Muscle layer of colon (tissue), 2 donors: ENCODE results near the gene IPCEF1.
"Not testable (repeated sequence)": the region's sequence is repeated elsewhere in the genome, so short reads cannot be mapped to it uniquely, and the experiment has no call there.

ENCODE experiments used
- H3K27ac ChIP-seq: one replicate; pipeline ENCODE4 v1.7.0; 2013; ENCODE audit warnings: low read depth, mild to moderate bottlenecking, low read length, moderate library complexity
- H3K27me3 ChIP-seq, 2 donors: one replicate each; pipeline ENCODE4 v1.7.0; 2013; ENCODE audit warnings: low read length in 2 of 2, mild to moderate bottlenecking in 2 of 2; ENCODE audit not compliant: insufficient read depth in 2 of 2, control insufficient read depth in 1 of 2
- H3K36me3 ChIP-seq: one replicate; pipeline ENCODE4 v1.7.0; 2013; ENCODE audit warnings: mild to moderate bottlenecking, low read length; ENCODE audit not compliant: insufficient read depth
- H3K4me1 ChIP-seq: one replicate; pipeline ENCODE4 v1.7.0; 2013; ENCODE audit warnings: mild to moderate bottlenecking, low read length; ENCODE audit not compliant: insufficient read depth
- H3K4me3 ChIP-seq, 2 donors: one replicate each; pipeline ENCODE4 v1.7.0; 2013; ENCODE audit warnings: low read length in 2 of 2, low read depth in 1 of 2, mild to moderate bottlenecking in 1 of 2, moderate library complexity in 1 of 2
- H3K9ac ChIP-seq: one replicate; pipeline ENCODE4 v1.7.0; 2013; ENCODE audit warnings: low read length
- H3K9me3 ChIP-seq: one replicate; pipeline ENCODE4 v1.7.0; 2013; ENCODE audit warnings: mild to moderate bottlenecking, low read length
- donor health status: abdominal sarcoma.
- donor health status: Adenocarcinoma of cecum.

The IPCEF1 gene

GRCh38 chr6:154252678-154253077, 103.9 kb downstream of the IPCEF1 start:
- H3K4me1 ChIP-seq = no peaks in the 10 kb centered on the region
- no peak overlapping the region for H3K4me3 ChIP-seq
- H3K9me3 ChIP-seq = no peaks in the 10 kb centered on the region
- H3K36me3 ChIP-seq = no peaks in the 10 kb centered on the region
- H3K27me3 ChIP-seq = no peaks in the 10 kb centered on the region
- no peak overlapping the region for H3K27ac ChIP-seq
- no peak overlapping the region for H3K9ac ChIP-seq

GRCh38 chr6:154251116-154251515, 105.5 kb downstream of the IPCEF1 start:
- Histone ChIP-seq H3K9ac (no peak overlapping the region), H3K4me3 (no peak overlapping the region), H3K4me1 (no peaks in the 10 kb centered on the region), H3K27ac (no peak overlapping the region), H3K27me3 (no peaks in the 10 kb centered on the region), H3K9me3 (no peaks in the 10 kb centered on the region), H3K36me3 (no peaks in the 10 kb centered on the region)

- no peaks in the 10 kb centered on the region for H3K4me1 ChIP-seq
- no peak overlapping the region for H3K27ac ChIP-seq
- H3K9me3 ChIP-seq = no peaks in the 10 kb centered on the region
- H3K4me3 ChIP-seq = no peak overlapping the region
- H3K36me3 ChIP-seq = no peaks in the 10 kb centered on the region
- no peak overlapping the region for H3K9ac ChIP-seq
- no peaks in the 10 kb centered on the region for H3K27me3 ChIP-seq
These were observed 106.9 kb downstream of the IPCEF1 start for GRCh38 chr6:154249499-154250298.

- no peak overlapping the region for H3K4me3 ChIP-seq
- no peaks in the 10 kb centered on the region for H3K4me1 ChIP-seq
- H3K9ac ChIP-seq = no peak overlapping the region
- no peaks in the 10 kb centered on the region for H3K27me3 ChIP-seq
- no peaks in the 10 kb centered on the region for H3K36me3 ChIP-seq
- H3K27ac ChIP-seq = no peak overlapping the region
- no peaks in the 10 kb centered on the region for H3K9me3 ChIP-seq
These were observed 109.3 kb downstream of the IPCEF1 start for GRCh38 chr6:154247119-154247861.

GRCh38 chr6:154246723-154247118, 109.9 kb downstream of the IPCEF1 start:
- Histone ChIP-seq H3K9me3 (no peaks in the 10 kb centered on the region), H3K4me1 (no peaks in the 10 kb centered on the region), H3K36me3 (no peaks in the 10 kb centered on the region), H3K4me3 (no peak overlapping the region), H3K27ac (no peak overlapping the region), H3K27me3 (no peaks in the 10 kb centered on the region), H3K9ac (no peak overlapping the region)

- H3K9ac ChIP-seq = no peak overlapping the region
- H3K27ac ChIP-seq = no peak overlapping the region
- no peaks in the 10 kb centered on the region for H3K36me3 ChIP-seq
- H3K4me3 ChIP-seq = no peak overlapping the region
- no peaks in the 10 kb centered on the region for H3K4me1 ChIP-seq
- no peaks in the 10 kb centered on the region for H3K27me3 ChIP-seq
- no peaks in the 10 kb centered on the region for H3K9me3 ChIP-seq
These were observed 111.1 kb downstream of the IPCEF1 start for GRCh38 chr6:154245506-154245905.

GRCh38 chr6:154243793-154244750, 112.5 kb downstream of the IPCEF1 start:
- no peaks in the 10 kb centered on the region for H3K36me3 ChIP-seq
- H3K4me1 ChIP-seq = no peaks in the 10 kb centered on the region
- no peaks in the 10 kb centered on the region for H3K9me3 ChIP-seq
- H3K27me3 ChIP-seq = no peaks in the 10 kb centered on the region
- H3K4me3 ChIP-seq = no peak overlapping the region
- H3K9ac ChIP-seq = no peak overlapping the region
- no peak overlapping the region for H3K27ac ChIP-seq

- Histone ChIP-seq H3K27me3 (no peaks in the 10 kb centered on the region), H3K4me3 (no peak overlapping the region), H3K9me3 (no peaks in the 10 kb centered on the region), H3K4me1 (no peaks in the 10 kb centered on the region), H3K36me3 (no peaks in the 10 kb centered on the region), H3K27ac (no peak overlapping the region), H3K9ac (no peak overlapping the region)
These were observed 113.8 kb downstream of the IPCEF1 start for GRCh38 chr6:154242617-154243357.

- Histone ChIP-seq H3K27ac (no peak overlapping the region), H3K27me3 (no peaks in the 10 kb centered on the region), H3K9ac (no peak overlapping the region), H3K36me3 (no peaks in the 10 kb centered on the region), H3K4me1 (no peaks in the 10 kb centered on the region), H3K9me3 (no peaks in the 10 kb centered on the region), H3K4me3 (no peak overlapping the region)
These were observed 115.0 kb downstream of the IPCEF1 start for GRCh38 chr6:154241581-154241980.

GRCh38 chr6:154241061-154241460, 115.5 kb downstream of the IPCEF1 start:
- not testable (repeated sequence) for H3K27ac ChIP-seq, H3K27me3 ChIP-seq, H3K36me3 ChIP-seq, H3K9me3 ChIP-seq, H3K4me1 ChIP-seq, H3K4me3 ChIP-seq, H3K9ac ChIP-seq
